GM23338 (cell line): Measurements from ENCODE around the gene ZFR. TPM values are rescaled to one million over a fixed set of nuclear protein-coding genes. Genes with fewer than 3 reads are reported as not detected.

Experiments
- ATAC-seq: fragments of 200-7000 bp; cut with Tn5 transposase; 3 replicates; pipeline ENCODE4 v1.9.1; 2020
- DNase-seq: peaks from one replicate; pipeline ENCODE4 v3.0.0-alpha.2; 2015; ENCODE audit warnings: low spot score
- H2AFZ ChIP-seq: fragments of 200-600 bp; sonication (generic); 2 replicates; pipeline ENCODE4 v1.8.0; 2016; ENCODE audit warnings: antibody characterized with exemption, mild to moderate bottlenecking, moderate library complexity
- H3F3A ChIP-seq: fragments of 200-600 bp; sonication (generic); replicated peaks from 2 replicates; pipeline ENCODE4 v1.8.0; 2017; ENCODE audit warnings: antibody characterized with exemption, mixed run types, low read depth
- H3K27ac ChIP-seq: fragments of 200-600 bp; sonication (generic); 2 replicates; pipeline ENCODE4 v1.6.1; 2016; ENCODE audit warnings: low read depth
- H3K27me3 ChIP-seq: fragments of 200-600 bp; sonication (generic); 2 replicates; pipeline ENCODE4 v1.8.0; 2016; ENCODE audit warnings: mild to moderate bottlenecking, mixed run types, moderate library complexity; ENCODE audit not compliant: insufficient read depth
- H3K36me3 ChIP-seq: fragments of 200-600 bp; sonication (generic); 2 replicates; pipeline ENCODE4 v1.8.0; 2016; ENCODE audit warnings: mild to moderate bottlenecking; ENCODE audit not compliant: insufficient read depth
- H3K4me1 ChIP-seq: fragments of 200-600 bp; sonication (generic); 2 replicates; pipeline ENCODE4 v1.8.0; 2016; ENCODE audit warnings: mild to moderate bottlenecking, moderate library complexity; ENCODE audit not compliant: insufficient read depth
- H3K4me2 ChIP-seq: fragments of 200-600 bp; sonication (generic); 2 replicates; pipeline ENCODE4 v1.7.1; 2017; ENCODE audit warnings: mixed run types
- H3K4me3 ChIP-seq: fragments of 200-600 bp; sonication (generic); 2 replicates; pipeline ENCODE4 v1.6.1; 2016; ENCODE audit warnings: mixed run types
- H3K79me2 ChIP-seq: fragments of 200-600 bp; sonication (generic); replicated peaks from 2 replicates; pipeline ENCODE4 v1.8.0; 2017; ENCODE audit warnings: mild to moderate bottlenecking; ENCODE audit not compliant: insufficient read depth
- H3K9me2 ChIP-seq: fragments of 200-600 bp; sonication (generic); 2 replicates; pipeline ENCODE4 v1.8.0; 2017; ENCODE audit not compliant: insufficient read depth
- H4K20me1 ChIP-seq: fragments of 200-600 bp; sonication (generic); replicated peaks from 2 replicates; pipeline ENCODE4 v1.8.0; 2017; ENCODE audit warnings: mild to moderate bottlenecking; ENCODE audit not compliant: insufficient read depth
- H3K27ac Mint-ChIP-seq: 2 replicates; pipeline ENCODE4 v1.8.0; 2020; ENCODE audit warnings: inconsistent platforms, mild to moderate bottlenecking, moderate library complexity, mixed read lengths
- H3K27me3 Mint-ChIP-seq: 3 replicates; pipeline ENCODE4 v1.8.0; 2022; ENCODE audit warnings: low read depth, mild to moderate bottlenecking, moderate library complexity, mixed read lengths, inconsistent platforms; ENCODE audit not compliant: insufficient read depth, poor library complexity
- H3K36me3 Mint-ChIP-seq: 3 replicates; pipeline ENCODE4 v1.8.0; 2021; ENCODE audit warnings: low read depth, mild to moderate bottlenecking, inconsistent platforms, moderate library complexity, mixed read lengths
- H3K4me1 Mint-ChIP-seq: 3 replicates; pipeline ENCODE4 v1.8.0; 2020; ENCODE audit warnings: mild to moderate bottlenecking, inconsistent platforms, mixed read lengths
- H3K4me3 Mint-ChIP-seq: 3 replicates; pipeline ENCODE4 v1.8.0; 2021; ENCODE audit warnings: moderate library complexity, mild to moderate bottlenecking, inconsistent platforms, mixed read lengths
- H3K9me3 Mint-ChIP-seq: 3 replicates; pipeline ENCODE4 v1.8.0; 2020; ENCODE audit warnings: moderate library complexity, mild to moderate bottlenecking, inconsistent platforms, mixed read lengths
- CREB1 ChIP-seq: fragments of 250-450 bp; sonication (Bioruptor Pico); IDR thresholded peaks from 2 replicates; pipeline ENCODE4 v1.5.0; 2020; ENCODE audit warnings: low read depth, mild to moderate bottlenecking, moderate library complexity
- ETS1 ChIP-seq: IDR thresholded peaks from 2 replicates; pipeline ENCODE4 v1.6.1; 2016; ENCODE audit warnings: antibody characterized with exemption
- EZH2 ChIP-seq: fragments of 200-600 bp; sonication (generic); IDR thresholded peaks from one replicate; pipeline ENCODE4 v1.8.0; 2017; ENCODE audit warnings: antibody characterized with exemption, mild to moderate bottlenecking, low read depth; ENCODE audit not compliant: unreplicated experiment
- EZH2phosphoT487 ChIP-seq: fragments of 200-600 bp; sonication (generic); IDR thresholded peaks from one replicate; pipeline ENCODE4 v1.8.1; 2018; ENCODE audit warnings: antibody characterized with exemption; ENCODE audit not compliant: unreplicated experiment
- JUNB ChIP-seq: IDR thresholded peaks from one replicate; pipeline ENCODE4 v1.6.1; 2016; ENCODE audit warnings: antibody characterized with exemption; ENCODE audit not compliant: unreplicated experiment
- NANOG ChIP-seq: IDR thresholded peaks from 2 replicates; pipeline ENCODE4 v1.6.1; 2016; ENCODE audit warnings: antibody characterized with exemption, borderline replicate concordance
- POLR2AphosphoS5 ChIP-seq: IDR thresholded peaks from 2 replicates; pipeline ENCODE4 v1.6.1; 2016; ENCODE audit warnings: antibody characterized with exemption, low read depth
- REST ChIP-seq: IDR thresholded peaks from one replicate; pipeline ENCODE4 v1.6.1; 2018; ENCODE audit warnings: antibody characterized with exemption; ENCODE audit not compliant: unreplicated experiment
- STAT1 ChIP-seq: IDR thresholded peaks from one replicate; pipeline ENCODE4 v1.6.1; 2016; ENCODE audit warnings: antibody characterized with exemption; ENCODE audit not compliant: unreplicated experiment
- ZNF114 ChIP-seq: fragments of 250-450 bp; sonication (Bioruptor Pico); IDR thresholded peaks from 2 replicates; pipeline ENCODE4 v1.5.0; 2020; ENCODE audit warnings: mild to moderate bottlenecking, moderate library complexity
- ZNF331 ChIP-seq: fragments of 250-450 bp; sonication (Bioruptor Pico); IDR thresholded peaks from 2 replicates; pipeline ENCODE4 v1.5.0; 2020; ENCODE audit warnings: low read depth, mild to moderate bottlenecking, moderate library complexity
- ZNF462 ChIP-seq: fragments of 250-450 bp; sonication (Bioruptor Pico); IDR thresholded peaks from 2 replicates; pipeline ENCODE4 v1.5.0; 2020; ENCODE audit warnings: mild to moderate bottlenecking, moderate library complexity
- polyA plus RNA-seq: library from polyadenylated mRNA; unstranded; fragments of >200 nt; fragmentation: Nextera tagmentation; extraction: Ambion mirVana; gene quantifications from 2 replicates; pipeline ENCODE4 v1.2.1, GENCODE V29; 2016
- total RNA-seq: library from RNA; depleted of rRNA; stranded (reverse); fragments of >200 nt; shearing (Covaris generic); gene quantifications from 2 replicates; pipeline ENCODE4 v1.2.3, GENCODE V29; 2014
- TF ChIP-seq, protein P1 (sequence below), 2 experiments: fragments of 200-600 bp in 1 of 2; sonication (generic) in 1 of 2; conservative IDR thresholded peaks; 2 replicates each; pipeline versions ENCODE4 v1.5.1 to v1.6.1; 2016 to 2017; ENCODE audit warnings: antibody characterized with exemption in 2 of 2, low read depth in 2 of 2, mild to moderate bottlenecking in 2 of 2, moderate library complexity in 1 of 2

ZFR gene
- total and polyA plus RNA-seq, 2 experiments from 2014 or later = 92.4 to 103 TPM

DNA sequence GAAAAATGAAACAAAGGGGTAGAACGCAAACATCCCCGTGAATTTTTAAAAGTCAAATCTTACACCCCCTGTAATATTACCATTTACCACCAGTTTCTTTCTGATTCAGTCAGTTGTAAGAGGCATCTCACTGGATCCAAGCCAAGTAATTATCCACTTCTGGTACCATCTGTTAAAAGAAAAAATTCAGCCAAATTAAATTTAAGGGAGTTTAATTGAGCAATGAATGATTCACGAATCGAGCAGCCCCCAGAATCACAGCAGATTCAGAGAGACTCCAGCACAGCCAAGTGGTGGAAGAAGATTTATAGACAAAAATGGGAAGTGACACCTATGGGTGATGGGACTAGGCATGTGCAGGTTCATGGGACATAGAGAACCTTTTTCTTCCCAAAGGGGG lies 101.9 kb downstream of the ZFR start:
- peaks cover 8% of the 10 kb centered on the region for H3K27me3 Mint-ChIP-seq
- Histone ChIP-seq H2AFZ (no peak overlapping the region), H3K36me3 (peaks cover 10% of the 10 kb centered on the region; the same call in 1 of the 2 replicates), H3K9me2 (no peaks in the 10 kb centered on the region), H4K20me1 (no peaks in the 10 kb centered on the region), H3K27me3 (no peaks in the 10 kb centered on the region), H3K79me2 (no peaks in the 10 kb centered on the region), H3K4me3 (no peak overlapping the region), H3F3A (no peaks in the 10 kb centered on the region), H3K4me1 (no peaks in the 10 kb centered on the region), H3K4me2 (no peak overlapping the region), H3K27ac (no peak overlapping the region)
- H3K4me1 Mint-ChIP-seq = no peaks in the 10 kb centered on the region; the same call in 2 of the 3 replicates
- ATAC-seq = no peak
- H3K36me3 Mint-ChIP-seq = peaks cover 46% of the 10 kb centered on the region
- peaks cover 91% of the 10 kb centered on the region for H3K9me3 Mint-ChIP-seq
- H3K4me3 Mint-ChIP-seq = no peak overlapping the region
- DNase-seq = no peak
- H3K27ac Mint-ChIP-seq = no peak overlapping the region
- TF ChIP-seq ZNF331 (CRISPR knock-in tag) (no peak), ZNF462 (no peak), ZNF114 (CRISPR knock-in tag) (no peak), REST (no peak), ETS1 (no peak), POLR2AphosphoS5 (no peak), EZH2 (no peak), JUNB (no peak), EZH2phosphoT487 (no peak), STAT1 (no peak), CREB1 (CRISPR knock-in tag) (no peak), NANOG (no peak)
- TF ChIP-seq, protein P1, sequence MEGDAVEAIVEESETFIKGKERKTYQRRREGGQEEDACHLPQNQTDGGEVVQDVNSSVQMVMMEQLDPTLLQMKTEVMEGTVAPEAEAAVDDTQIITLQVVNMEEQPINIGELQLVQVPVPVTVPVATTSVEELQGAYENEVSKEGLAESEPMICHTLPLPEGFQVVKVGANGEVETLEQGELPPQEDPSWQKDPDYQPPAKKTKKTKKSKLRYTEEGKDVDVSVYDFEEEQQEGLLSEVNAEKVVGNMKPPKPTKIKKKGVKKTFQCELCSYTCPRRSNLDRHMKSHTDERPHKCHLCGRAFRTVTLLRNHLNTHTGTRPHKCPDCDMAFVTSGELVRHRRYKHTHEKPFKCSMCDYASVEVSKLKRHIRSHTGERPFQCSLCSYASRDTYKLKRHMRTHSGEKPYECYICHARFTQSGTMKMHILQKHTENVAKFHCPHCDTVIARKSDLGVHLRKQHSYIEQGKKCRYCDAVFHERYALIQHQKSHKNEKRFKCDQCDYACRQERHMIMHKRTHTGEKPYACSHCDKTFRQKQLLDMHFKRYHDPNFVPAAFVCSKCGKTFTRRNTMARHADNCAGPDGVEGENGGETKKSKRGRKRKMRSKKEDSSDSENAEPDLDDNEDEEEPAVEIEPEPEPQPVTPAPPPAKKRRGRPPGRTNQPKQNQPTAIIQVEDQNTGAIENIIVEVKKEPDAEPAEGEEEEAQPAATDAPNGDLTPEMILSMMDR (conservative IDR thresholded peaks at IDR 0.05; ENCODE audit: low read depth in 2 of 2) = no peak
